HEK293 (cell line): ENCODE results near the gene LRRC26.

Source experiments
- CTCF ChIA-PET: fragments of 350-600 bp; formaldehyde crosslinking; extraction: SDS; loops from one replicate; lab custom pipeline; 2021; ENCODE audit warnings: antibody characterized with exemption; lab: Yijun Ruan, JAX
- POLR2A ChIA-PET: fragments of 300-600 bp; formaldehyde crosslinking; extraction: SDS; loops from one replicate; lab custom pipeline; 2020; ENCODE audit warnings: antibody characterized with exemption, inconsistent platforms; lab: Yijun Ruan, JAX
- H3K27ac ChIP-seq: fragments of 200-500 bp; sonication (Bioruptor generic); 2 replicates; pipeline ENCODE4 v1.5.1; 2014; ENCODE audit warnings: low read depth, low read length, control low read depth, inconsistent platforms; ENCODE audit errors: extremely low read depth
- H3K36me3 ChIP-seq, 2 experiments: fragments of 200-500 bp in 1 of 2; sonication (Bioruptor generic) in 1 of 2; 1 replicate in 1 of 2; 2 replicates in 1 of 2; pipeline ENCODE4 v1.5.1; 2014 to 2017; ENCODE audit warnings: inconsistent platforms in 2 of 2, low read length in 2 of 2; ENCODE audit not compliant: control insufficient read depth in 2 of 2, insufficient read depth in 1 of 2
- H3K4me1 ChIP-seq: fragments of 200-500 bp; sonication (Bioruptor generic); 2 replicates; pipeline ENCODE4 v1.5.1; 2014; ENCODE audit warnings: mild to moderate bottlenecking, low read length, inconsistent platforms; ENCODE audit not compliant: control insufficient read depth, insufficient read depth
- H3K4me3 ChIP-seq: 2 replicates; pipeline ENCODE4 v1.5.1; 2011; ENCODE audit warnings: low read depth, mild to moderate bottlenecking, control low read depth, low read length, moderate library complexity
- H3K9me3 ChIP-seq: fragments of 200-500 bp; sonication (Bioruptor generic); 2 replicates; pipeline ENCODE4 v1.5.1; 2014; ENCODE audit warnings: low read depth, low read length, inconsistent platforms; ENCODE audit not compliant: control insufficient read depth, insufficient read depth
- GLIS1 ChIP-seq: fragments of 450-650 bp; formaldehyde crosslinking; IDR thresholded peaks from 2 replicates; pipeline ENCODE4 v1.5.1; 2016; ENCODE audit warnings: missing biosample characterization, missing genetic modification characterization
- GLIS2 ChIP-seq: fragments of 450-650 bp; formaldehyde crosslinking; IDR thresholded peaks from 2 replicates; pipeline ENCODE4 v1.5.1; 2016; ENCODE audit warnings: missing biosample characterization, missing genetic modification characterization
- IKZF3 ChIP-seq: fragments of 450-650 bp; IDR thresholded peaks from 2 replicates; pipeline ENCODE4 v1.5.0; 2018; ENCODE audit warnings: missing biosample characterization, mild to moderate bottlenecking, missing genetic modification characterization, moderate library complexity
- INSM2 ChIP-seq: fragments of 450-650 bp; formaldehyde crosslinking; IDR thresholded peaks from 2 replicates; pipeline ENCODE4 v1.5.1; 2016; ENCODE audit warnings: missing biosample characterization, missing genetic modification characterization
- MEIS1 ChIP-seq: sonication (generic); formaldehyde crosslinking; IDR thresholded peaks from 2 replicates; pipeline ENCODE4 v1.8.1; 2022; ENCODE audit warnings: missing genetic modification reagents, mild to moderate bottlenecking, borderline replicate concordance
- PBX3 ChIP-seq: sonication (generic); formaldehyde crosslinking; IDR thresholded peaks from 2 replicates; pipeline ENCODE4 v1.8.1; 2022; ENCODE audit warnings: mild to moderate bottlenecking, moderate library complexity, missing genetic modification reagents
- REST ChIP-seq: fragments of 450-650 bp; formaldehyde crosslinking; IDR thresholded peaks from 2 replicates; pipeline ENCODE4 v1.5.1; 2016; ENCODE audit warnings: missing biosample characterization, missing genetic modification characterization
- SCRT2 ChIP-seq: fragments of 450-650 bp; formaldehyde crosslinking; IDR thresholded peaks from 2 replicates; pipeline ENCODE4 v1.5.1; 2016; ENCODE audit warnings: missing biosample characterization, missing genetic modification characterization
- ZBTB17 ChIP-seq: fragments of 450-650 bp; formaldehyde crosslinking; IDR thresholded peaks from 2 replicates; pipeline ENCODE4 v1.5.1; 2016; ENCODE audit warnings: missing biosample characterization, missing genetic modification characterization
- ZBTB20 ChIP-seq: fragments of 450-650 bp; formaldehyde crosslinking; IDR thresholded peaks from 2 replicates; pipeline ENCODE4 v1.5.1; 2016; ENCODE audit warnings: missing biosample characterization, missing genetic modification characterization
- ZBTB21 ChIP-seq: fragments of 450-650 bp; formaldehyde crosslinking; IDR thresholded peaks from 2 replicates; pipeline ENCODE4 v1.5.1; 2017; ENCODE audit warnings: missing biosample characterization, missing genetic modification characterization
- ZFP69B ChIP-seq: fragments of 450-650 bp; formaldehyde crosslinking; IDR thresholded peaks from 2 replicates; pipeline ENCODE4 v1.5.1; 2016; ENCODE audit warnings: missing biosample characterization, missing genetic modification characterization
- ZIC2 ChIP-seq: fragments of 450-650 bp; formaldehyde crosslinking; IDR thresholded peaks from 2 replicates; pipeline ENCODE4 v1.5.1; 2016; ENCODE audit warnings: missing biosample characterization, missing genetic modification characterization
- ZNF155 ChIP-seq: fragments of 450-650 bp; formaldehyde crosslinking; IDR thresholded peaks from 2 replicates; pipeline ENCODE4 v1.5.1; 2016; ENCODE audit warnings: missing biosample characterization, missing genetic modification characterization
- ZNF169 ChIP-seq: fragments of 450-650 bp; formaldehyde crosslinking; IDR thresholded peaks from 2 replicates; pipeline ENCODE4 v1.5.1; 2016; ENCODE audit warnings: missing biosample characterization, missing genetic modification characterization
- ZNF335 ChIP-seq: fragments of 450-650 bp; formaldehyde crosslinking; conservative IDR thresholded peaks from 2 replicates; pipeline ENCODE4 v1.5.1; 2016; ENCODE audit warnings: missing biosample characterization, missing genetic modification characterization
- ZNF513 ChIP-seq: fragments of 450-650 bp; IDR thresholded peaks from 2 replicates; pipeline ENCODE4 v1.5.1; 2018; ENCODE audit warnings: missing biosample characterization, missing genetic modification characterization
- ZNF530 ChIP-seq: fragments of 450-650 bp; formaldehyde crosslinking; IDR thresholded peaks from 2 replicates; pipeline ENCODE4 v1.5.1; 2016; ENCODE audit warnings: low read depth, missing biosample characterization, missing genetic modification characterization
- ZNF600 ChIP-seq: fragments of 450-650 bp; formaldehyde crosslinking; IDR thresholded peaks from 2 replicates; pipeline ENCODE4 v1.5.1; 2016; ENCODE audit warnings: missing biosample characterization, missing genetic modification characterization
- ZNF660 ChIP-seq: fragments of 450-650 bp; IDR thresholded peaks from 2 replicates; pipeline ENCODE4 v1.5.1; 2018; ENCODE audit warnings: missing biosample characterization, mild to moderate bottlenecking, missing genetic modification characterization
- ZNF830 ChIP-seq: fragments of 450-650 bp; IDR thresholded peaks from 2 replicates; pipeline ENCODE4 v1.5.0; 2018; ENCODE audit warnings: missing biosample characterization, missing genetic modification characterization, low read depth, mild to moderate bottlenecking, moderate library complexity
- TF ChIP-seq, protein P1 (sequence below): fragments of 450-650 bp; formaldehyde crosslinking; IDR thresholded peaks from 2 replicates; pipeline ENCODE4 v1.5.1; 2016; ENCODE audit warnings: missing biosample characterization, missing genetic modification characterization

LRRC26 gene

GRCh38 chr9:137198902-137199283 is 29.0 kb upstream of the LRRC26 start:
- peaks cover 0 to 1% of the 10 kb centered on the region in 2 experiments; a peak in 1 of 3 replicates for H3K36me3 ChIP-seq
- ChIA-PET POLR2A (interaction anchor here (0.6 to 3.4 kb wide), 7 partner anchors 9 to 69 kb away, joined by 3 to 34 read pairs (median 5); partner anchors contain the start of genes ANAPC2, LRRC26, SSNA1 and TUBB4B), CTCF (interaction anchor here (0.5 to 3.3 kb wide), 5 partner anchors 10 to 110 kb away, joined by 3 to 22 read pairs (median 3); partner anchors contain the start of genes ANAPC2 and SSNA1)
- H3K9me3 ChIP-seq = no peaks in the 10 kb centered on the region
- peaks cover 5% of the 10 kb centered on the region; the same call in 1 of the 2 replicates for H3K4me1 ChIP-seq
- no peak overlapping the region for H3K27ac ChIP-seq
- no peak overlapping the region; the same call in 1 of the 2 replicates for H3K4me3 ChIP-seq
- TF ChIP-seq ZIC2 (tag by site-specific recombination) (peak; percentile 99), PBX3 (CRISPR knock-in tag) (no peak), GLIS2 (tag by site-specific recombination) (peak; percentile 47; the same call in 1 of the 2 replicates), ZNF830 (tag by site-specific recombination) (no peak), ZNF513 (tag by site-specific recombination) (0 out of 2 replicates have a peak, but pooled peaks have one; percentile 15), ZNF155 (tag by site-specific recombination) (no peak), ZNF335 (tag by site-specific recombination) (peak; percentile 20; the same call in 1 of the 2 replicates), GLIS1 (tag by site-specific recombination) (peak; percentile 96), ZFP69B (0 out of 2 replicates have a peak, but pooled peaks have one; percentile 15)
- TF ChIP-seq, protein P1, sequence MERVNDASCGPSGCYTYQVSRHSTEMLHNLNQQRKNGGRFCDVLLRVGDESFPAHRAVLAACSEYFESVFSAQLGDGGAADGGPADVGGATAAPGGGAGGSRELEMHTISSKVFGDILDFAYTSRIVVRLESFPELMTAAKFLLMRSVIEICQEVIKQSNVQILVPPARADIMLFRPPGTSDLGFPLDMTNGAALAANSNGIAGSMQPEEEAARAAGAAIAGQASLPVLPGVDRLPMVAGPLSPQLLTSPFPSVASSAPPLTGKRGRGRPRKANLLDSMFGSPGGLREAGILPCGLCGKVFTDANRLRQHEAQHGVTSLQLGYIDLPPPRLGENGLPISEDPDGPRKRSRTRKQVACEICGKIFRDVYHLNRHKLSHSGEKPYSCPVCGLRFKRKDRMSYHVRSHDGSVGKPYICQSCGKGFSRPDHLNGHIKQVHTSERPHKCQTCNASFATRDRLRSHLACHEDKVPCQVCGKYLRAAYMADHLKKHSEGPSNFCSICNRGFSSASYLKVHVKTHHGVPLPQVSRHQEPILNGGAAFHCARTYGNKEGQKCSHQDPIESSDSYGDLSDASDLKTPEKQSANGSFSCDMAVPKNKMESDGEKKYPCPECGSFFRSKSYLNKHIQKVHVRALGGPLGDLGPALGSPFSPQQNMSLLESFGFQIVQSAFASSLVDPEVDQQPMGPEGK (tag by site-specific recombination) = 0 out of 2 replicates have a peak, but pooled peaks have one; percentile 7

DNA sequence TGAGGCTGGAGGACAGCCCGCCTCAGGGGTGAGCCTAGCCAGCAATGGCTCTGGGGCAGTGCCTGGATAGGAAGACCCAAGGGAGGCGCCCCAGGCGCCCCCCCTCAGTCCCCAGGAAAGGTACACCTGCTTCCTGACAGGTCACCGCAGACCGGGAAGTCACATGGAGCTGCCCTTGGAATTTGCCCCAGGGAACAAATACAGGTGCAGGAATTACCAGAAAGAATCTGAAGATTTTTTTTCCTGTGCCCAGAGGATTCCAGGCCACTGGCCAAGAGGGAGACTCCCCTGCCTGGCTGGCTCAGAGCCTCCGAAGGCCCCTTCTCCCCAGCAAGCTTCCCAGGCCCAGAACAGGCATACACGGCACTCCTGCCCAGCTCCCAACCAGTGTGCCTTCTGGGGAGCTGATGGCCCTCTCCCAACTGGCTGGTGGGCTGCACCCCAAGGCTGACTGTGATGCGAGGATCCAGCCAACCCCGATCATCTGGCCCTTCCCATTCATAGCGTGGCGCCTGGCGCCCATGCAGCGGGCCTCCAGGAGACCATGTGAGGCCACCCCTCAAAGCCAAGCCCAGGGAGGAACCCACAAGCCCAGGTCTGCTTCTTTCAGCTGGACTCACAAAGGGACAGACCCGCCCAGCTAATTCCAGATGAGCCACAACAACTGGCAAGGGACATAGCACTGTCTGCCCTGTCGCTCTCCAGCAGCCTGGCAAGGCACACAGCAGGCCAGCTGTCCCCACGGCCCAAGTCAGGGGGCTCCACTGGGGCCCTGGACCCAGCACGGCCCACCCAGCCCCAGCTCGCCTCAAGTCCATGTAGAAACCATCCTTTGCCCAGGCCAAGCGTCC is 28.4 kb upstream of the LRRC26 start:
- no peak overlapping the region; the same call in 1 of the 2 replicates for H3K4me3 ChIP-seq
- POLR2A ChIA-PET = interaction anchor here (0.6 to 3.4 kb wide), 9 partner anchors 9 to 69 kb away, joined by 3 to 34 read pairs (median 5); partner anchors contain the start of genes ANAPC2, LRRC26, SSNA1 and TUBB4B
- H3K36me3 ChIP-seq = no peaks in the 10 kb centered on the region
- TF ChIP-seq GLIS2 (tag by site-specific recombination) (peak; percentile 8; the same call in 1 of the 2 replicates), IKZF3 (tag by site-specific recombination) (peak; percentile 63), REST (tag by site-specific recombination) (peak; percentile 85), ZNF600 (peak; percentile 48; the same call in 1 of the 2 replicates), ZBTB21 (tag by site-specific recombination) (no peak), INSM2 (tag by site-specific recombination) (no peak), ZNF169 (no peak), ZNF660 (tag by site-specific recombination) (no peak), MEIS1 (CRISPR knock-in tag) (no peak), ZBTB20 (tag by site-specific recombination) (0 out of 2 replicates have a peak, but pooled peaks have one; percentile 27), ZBTB17 (tag by site-specific recombination) (0 out of 2 replicates have a peak, but pooled peaks have one; percentile 25), ZNF530 (tag by site-specific recombination) (no peak), SCRT2 (no peak)
- no peaks in the 10 kb centered on the region for H3K9me3 ChIP-seq
- CTCF ChIA-PET = interaction anchor here (0.5 to 3.3 kb wide), 6 partner anchors 9 to 440 kb away, joined by 3 to 22 read pairs (median 3); partner anchors contain the start of genes ANAPC2 and SSNA1
- H3K27ac ChIP-seq = no peak overlapping the region
- peaks cover 5% of the 10 kb centered on the region; the same call in 1 of the 2 replicates for H3K4me1 ChIP-seq
